ENCODE measurements around the gene ATP1A3. TPM values are rescaled to one million over a fixed set of nuclear protein-coding genes. Genes with fewer than 3 reads are reported as not detected.
A peak's percentile ranks its signal among the peaks of the same experiment; 100 is the strongest.

The ATP1A3 gene
- total and polyA plus RNA-seq, 3 experiments from 2014 or later: 1.9 to 8.2 (median 4.1) TPM

DNA sequence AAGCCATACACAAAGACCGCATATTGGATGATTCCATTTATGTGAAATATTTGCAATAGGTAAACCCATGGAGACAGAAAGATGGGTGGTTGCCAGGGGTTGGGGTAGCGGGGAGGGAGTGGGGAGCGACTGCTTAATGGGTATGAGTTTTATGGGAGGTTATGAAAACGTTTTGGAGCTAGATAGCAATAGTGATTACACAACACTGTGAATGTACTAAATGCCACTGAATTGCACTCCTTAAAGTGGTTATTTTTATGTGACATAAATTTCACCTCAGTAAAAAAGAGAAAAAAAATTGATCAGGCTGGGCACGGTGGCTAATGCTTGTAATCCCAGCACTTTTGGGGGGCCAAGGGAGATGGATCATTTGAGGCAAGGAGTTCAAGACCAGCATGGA lies 39.4 kb upstream of the ATP1A3 start:
- Histone ChIP-seq H3K27ac (ENCODE audit: low read depth, low read length) (no peak overlapping the region), H3K27me3 (ENCODE audit: insufficient read depth, low read length, poor library complexity, severe bottlenecking) (no peaks in the 10 kb centered on the region), H3K36me3 (ENCODE audit: insufficient read depth, low read length) (no peaks in the 10 kb centered on the region), H3K4me1 (ENCODE audit: insufficient read depth, low read length) (no peaks in the 10 kb centered on the region), H3K4me3 (ENCODE audit: low read length) (no peak overlapping the region), H3K9me3 (ENCODE audit: low read length) (no peaks in the 10 kb centered on the region)
- Mint-ChIP-seq H3K9me3 (no peaks in the 10 kb centered on the region), H3K27me3 (peaks cover 8 to 26% of the 10 kb centered on the region in 2 donors), H3K4me1 (peaks cover 2 to 8% (median 5%) of the 10 kb centered on the region in 3 donors), H3K27ac (no peak overlapping the region), H3K4me3 (no peak overlapping the region), H3K36me3 (no peaks in the 10 kb centered on the region)
- no peak for DNase-seq
- ChIA-PET POLR2A (no interaction called here), CTCF (interaction anchor here (2.1 kb wide), 1 partner anchor 75 kb away, joined by 10 read pairs; the partner anchor contains the start of gene RABAC1)

DNA sequence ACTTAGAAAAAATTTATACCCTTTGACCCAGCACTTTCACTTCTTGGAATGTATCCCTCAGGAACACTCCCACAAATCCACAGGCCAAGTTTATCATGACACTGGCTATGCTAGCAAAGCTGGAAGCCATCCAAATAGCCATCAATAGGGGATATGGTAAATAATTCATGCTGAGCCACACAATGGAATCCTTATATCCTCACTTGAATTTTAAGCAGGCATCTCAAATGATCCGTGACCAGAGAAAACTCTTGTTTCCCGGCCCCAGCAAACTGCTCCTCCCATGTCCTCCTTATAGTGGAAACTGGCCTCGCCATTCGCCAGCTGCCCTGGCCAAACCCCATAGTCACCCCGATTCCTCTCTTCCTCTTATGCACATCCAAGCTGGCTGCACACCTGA lies 38.4 kb upstream of the ATP1A3 start:
- peaks cover 12 to 29% of the 10 kb centered on the region in 2 donors for H3K27me3 Mint-ChIP-seq
- H3K4me3 Mint-ChIP-seq: no peak overlapping the region
- DNase-seq: no peak
- no peaks in the 10 kb centered on the region for H3K36me3 Mint-ChIP-seq
- CTCF ChIA-PET: no interaction called here
- no peaks in the 10 kb centered on the region for H3K9me3 ChIP-seq (ENCODE audit: low read length)
- H3K27ac Mint-ChIP-seq: peak overlapping the region in 1 of 8 donors; percentile 30
- no peak overlapping the region for H3K27ac ChIP-seq (ENCODE audit: low read depth, low read length)
- no peaks in the 10 kb centered on the region for H3K4me1 ChIP-seq (ENCODE audit: insufficient read depth, low read length)
- no peaks in the 10 kb centered on the region for H3K27me3 ChIP-seq (ENCODE audit: insufficient read depth, low read length, poor library complexity, severe bottlenecking)
- no peaks in the 10 kb centered on the region for H3K36me3 ChIP-seq (ENCODE audit: insufficient read depth, low read length)
- peaks cover 2 to 8% (median 5%) of the 10 kb centered on the region in 3 donors for H3K4me1 Mint-ChIP-seq
- POLR2A ChIA-PET: no interaction called here
- no peaks in the 10 kb centered on the region for H3K9me3 Mint-ChIP-seq
- H3K4me3 ChIP-seq (ENCODE audit: low read length): no peak overlapping the region

- Histone ChIP-seq H3K27ac (ENCODE audit: low read depth, low read length) (no peak overlapping the region), H3K9me3 (ENCODE audit: low read length) (no peaks in the 10 kb centered on the region), H3K4me3 (ENCODE audit: low read length) (no peak overlapping the region), H3K36me3 (ENCODE audit: insufficient read depth, low read length) (no peaks in the 10 kb centered on the region), H3K27me3 (ENCODE audit: insufficient read depth, low read length, poor library complexity, severe bottlenecking) (no peaks in the 10 kb centered on the region), H3K4me1 (ENCODE audit: insufficient read depth, low read length) (no peaks in the 10 kb centered on the region)
- no peaks in the 10 kb centered on the region for H3K36me3 Mint-ChIP-seq
- peaks cover 2 to 8% (median 5%) of the 10 kb centered on the region in 3 donors for H3K4me1 Mint-ChIP-seq
- H3K4me3 Mint-ChIP-seq: no peak overlapping the region
- ChIA-PET CTCF (no interaction called here), POLR2A (no interaction called here)
- peaks cover 12 to 38% of the 10 kb centered on the region in 2 donors for H3K27me3 Mint-ChIP-seq
- no peak for DNase-seq
- H3K9me3 Mint-ChIP-seq: no peaks in the 10 kb centered on the region
- H3K27ac Mint-ChIP-seq: no peak overlapping the region
These were observed 36.8 kb upstream of the ATP1A3 start for GRCh38 chr19:42030645-42031440.

GRCh38 chr19:42028304-42029216 lies 34.5 kb upstream of the ATP1A3 start:
- H3K4me1 Mint-ChIP-seq: no peaks in the 10 kb centered on the region
- ChIA-PET POLR2A (no interaction called here), CTCF (interaction anchor here (0.8 to 1.3 kb wide), 3 partner anchors 14 to 233 kb away, joined by 3 to 4 read pairs (median 3); no protein-coding TSS in a partner anchor)

GRCh38 chr19:42024622-42025111 lies 30.6 kb upstream of the ATP1A3 start:
- Histone ChIP-seq H3K27me3 (ENCODE audit: insufficient read depth, low read length, poor library complexity, severe bottlenecking) (peaks cover 7% of the 10 kb centered on the region), H3K36me3 (ENCODE audit: insufficient read depth, low read length) (no peaks in the 10 kb centered on the region), H3K9me3 (ENCODE audit: low read length) (no peaks in the 10 kb centered on the region), H3K27ac (ENCODE audit: low read depth, low read length) (no peak overlapping the region), H3K4me1 (ENCODE audit: insufficient read depth, low read length) (no peaks in the 10 kb centered on the region), H3K4me3 (ENCODE audit: low read length) (no peak overlapping the region)
- Mint-ChIP-seq H3K9me3 (no peaks in the 10 kb centered on the region), H3K27me3 (peaks cover 14 to 43% of the 10 kb centered on the region in 2 donors), H3K27ac (no peak overlapping the region), H3K4me3 (no peak overlapping the region), H3K36me3 (no peaks in the 10 kb centered on the region), H3K4me1 (no peaks in the 10 kb centered on the region)
- no peak for DNase-seq
- ChIA-PET POLR2A (no interaction called here), CTCF (interaction anchor here (1.4 kb wide), 1 partner anchor 10 kb away, joined by 3 read pairs; no protein-coding TSS in a partner anchor)

More at GRCh38 chr19:42028304-42029216, 34.5 kb upstream of the ATP1A3 start:
- H3K4me3 ChIP-seq (ENCODE audit: low read length): no peak overlapping the region
- H3K27me3 ChIP-seq (ENCODE audit: insufficient read depth, low read length, poor library complexity, severe bottlenecking): peaks cover 7% of the 10 kb centered on the region
- H3K4me3 Mint-ChIP-seq: no peak overlapping the region
- no peaks in the 10 kb centered on the region for H3K9me3 Mint-ChIP-seq
- H3K4me1 ChIP-seq (ENCODE audit: insufficient read depth, low read length): no peaks in the 10 kb centered on the region
- peaks cover 14 to 48% of the 10 kb centered on the region in 2 donors for H3K27me3 Mint-ChIP-seq
- no peak overlapping the region for H3K27ac Mint-ChIP-seq
- no peaks in the 10 kb centered on the region for H3K9me3 ChIP-seq (ENCODE audit: low read length)
- H3K36me3 Mint-ChIP-seq: no peaks in the 10 kb centered on the region
- H3K36me3 ChIP-seq (ENCODE audit: insufficient read depth, low read length): no peaks in the 10 kb centered on the region
- no peak overlapping the region for H3K27ac ChIP-seq (ENCODE audit: low read depth, low read length)
- DNase-seq: peak in 1 of 5 donors; percentile 8

GRCh38 chr19:42023943-42024260 lies 29.9 kb upstream of the ATP1A3 start:
- Mint-ChIP-seq H3K9me3 (no peaks in the 10 kb centered on the region), H3K4me3 (no peak overlapping the region), H3K36me3 (no peaks in the 10 kb centered on the region), H3K27ac (no peak overlapping the region), H3K4me1 (no peaks in the 10 kb centered on the region), H3K27me3 (peaks cover 16 to 45% of the 10 kb centered on the region in 2 donors)
- POLR2A ChIA-PET: no interaction called here
- no peaks in the 10 kb centered on the region for H3K36me3 ChIP-seq (ENCODE audit: insufficient read depth, low read length)
- no peaks in the 10 kb centered on the region for H3K4me1 ChIP-seq (ENCODE audit: insufficient read depth, low read length)
- H3K27me3 ChIP-seq (ENCODE audit: insufficient read depth, low read length, poor library complexity, severe bottlenecking): peaks cover 7% of the 10 kb centered on the region
- no peak overlapping the region for H3K4me3 ChIP-seq (ENCODE audit: low read length)
- CTCF ChIA-PET: no interaction called here
- no peak overlapping the region for H3K27ac ChIP-seq (ENCODE audit: low read depth, low read length)
- no peaks in the 10 kb centered on the region for H3K9me3 ChIP-seq (ENCODE audit: low read length)
- DNase-seq: no peak

GRCh38 chr19:42023121-42023942 lies 29.3 kb upstream of the ATP1A3 start:
- Mint-ChIP-seq H3K4me3 (no peak overlapping the region), H3K27ac (peak overlapping the region in 1 of 8 donors; percentile 91), H3K36me3 (no peaks in the 10 kb centered on the region), H3K4me1 (no peaks in the 10 kb centered on the region), H3K27me3 (peaks cover 13 to 41% of the 10 kb centered on the region in 2 donors), H3K9me3 (no peaks in the 10 kb centered on the region)
- Histone ChIP-seq H3K9me3 (ENCODE audit: low read length) (no peaks in the 10 kb centered on the region), H3K27ac (ENCODE audit: low read depth, low read length) (no peak overlapping the region), H3K36me3 (ENCODE audit: insufficient read depth, low read length) (no peaks in the 10 kb centered on the region), H3K27me3 (ENCODE audit: insufficient read depth, low read length, poor library complexity, severe bottlenecking) (peaks cover 7% of the 10 kb centered on the region), H3K4me3 (ENCODE audit: low read length) (no peak overlapping the region), H3K4me1 (ENCODE audit: insufficient read depth, low read length) (no peaks in the 10 kb centered on the region)
- ChIA-PET POLR2A (no interaction called here), CTCF (no interaction called here)
- DNase-seq: no peak

Data from CD8-positive, alpha-beta memory T cell (primary cell).